SK-N-MC (cell line): ENCODE measurements around the gene DDX47.

Experiments
- DNase-seq: peaks from one replicate; pipeline ENCODE4 v3.0.0-alpha.2; 2011; ENCODE audit warnings: low read depth, low spot score
- H3K27ac ChIP-seq: fragments of 200-600 bp; sonication (generic); 2 replicates; pipeline ENCODE4 v1.5.1; 2016; ENCODE audit warnings: mixed run types
- H3K36me3 ChIP-seq: fragments of 200-600 bp; sonication (generic); 2 replicates; pipeline ENCODE4 v1.6.1; 2017; ENCODE audit warnings: antibody characterized with exemption, low read length, mixed read lengths; ENCODE audit not compliant: insufficient read depth
- H3K4me3 ChIP-seq: fragments of 200-600 bp; sonication (generic); 2 replicates; pipeline ENCODE4 v1.5.1; 2016
- H3K9ac ChIP-seq: fragments of 200-600 bp; sonication (generic); 2 replicates; pipeline ENCODE4 v1.8.0; 2017; ENCODE audit warnings: mixed run types, mixed read lengths; ENCODE audit not compliant: insufficient read length
- H3K9me3 ChIP-seq: fragments of 200-600 bp; sonication (generic); 2 replicates; pipeline ENCODE4 v1.6.1; 2017; ENCODE audit warnings: low read depth, mild to moderate bottlenecking, antibody characterized with exemption, low read length, moderate library complexity, mixed read lengths
- EZH2 ChIP-seq: fragments of 200-600 bp; sonication (generic); IDR thresholded peaks from one replicate; pipeline ENCODE4 v1.6.1; 2017; ENCODE audit warnings: antibody characterized with exemption
- FOXP2 ChIP-seq: optimal IDR thresholded peaks from 2 replicates; pipeline ENCODE3; 2011; ENCODE audit warnings: mild to moderate bottlenecking, moderate library complexity; ENCODE audit not compliant: insufficient read depth; ENCODE audit errors: extremely low read length, control extremely low read depth
- POLR2AphosphoS5 ChIP-seq: IDR thresholded peaks from 2 replicates; pipeline ENCODE4 v1.6.1; 2012; ENCODE audit warnings: mild to moderate bottlenecking, low read depth, low read length, borderline replicate concordance

Gene DDX47

DNA sequence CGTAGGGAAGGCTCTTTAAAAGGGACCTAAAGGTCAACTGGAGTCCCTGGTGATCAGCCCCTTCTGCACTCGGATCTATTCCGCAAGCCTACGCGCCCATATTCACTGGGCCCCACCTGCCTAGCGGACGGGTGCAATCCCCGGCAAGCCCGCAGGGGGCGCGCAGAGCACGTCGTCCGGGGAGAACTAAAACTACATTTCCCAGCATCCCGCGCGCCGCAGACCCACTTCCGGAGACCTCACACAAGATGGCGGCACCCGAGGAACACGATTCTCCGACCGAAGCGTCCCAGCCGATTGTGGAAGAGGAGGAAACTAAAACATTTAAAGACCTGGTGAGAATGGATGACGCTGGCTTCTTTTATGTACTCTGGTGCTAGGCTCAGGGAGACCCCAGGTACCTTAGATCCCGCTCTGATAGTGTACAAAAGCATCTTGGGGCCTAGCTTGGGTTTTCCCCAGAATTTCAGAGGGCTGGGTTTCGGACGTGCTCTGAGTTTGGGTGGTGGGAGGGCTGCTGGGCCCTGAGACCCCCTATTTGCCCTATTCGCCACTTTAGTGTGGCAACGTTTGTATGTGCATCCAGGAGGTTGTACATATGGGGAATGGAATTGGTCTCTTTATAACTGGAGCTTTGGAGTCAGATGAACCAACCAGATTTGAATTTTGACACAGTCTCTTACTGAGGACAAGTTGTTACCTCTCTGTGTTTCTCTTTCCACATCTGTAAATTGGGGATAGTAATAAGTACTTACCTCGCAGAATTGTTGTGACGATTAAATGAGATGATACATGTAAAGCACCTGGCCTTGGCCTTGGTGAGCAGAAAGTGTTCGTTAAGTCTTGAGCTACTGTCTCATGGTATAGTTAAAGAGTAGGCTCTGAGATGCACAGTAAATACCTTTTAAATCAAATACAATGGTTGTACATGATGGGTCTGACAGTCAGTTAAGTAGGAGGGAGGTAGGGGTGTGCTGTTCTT is at the start of gene DDX47:
DDX47 (plus strand) TSS at position 227 of the 982 bp plus-strand sequence; CDS start at position 249, 22 bp downstream.
- TF ChIP-seq EZH2 = no peak
- TF ChIP-seq POLR2AphosphoS5 = peak; percentile 87
- no peak for TF ChIP-seq FOXP2
- Histone ChIP-seq H3K9ac (peak within 1 kb of the TSS; percentile 98), H3K4me3 (peak within 1 kb of the TSS; percentile 97), H3K9me3 (no peaks in the 10 kb centered on the region), H3K36me3 (peaks cover 40% of the 10 kb centered on the region), H3K27ac (no peak within 1 kb of the TSS)
- DNase-seq = peak; percentile 76

DNA sequence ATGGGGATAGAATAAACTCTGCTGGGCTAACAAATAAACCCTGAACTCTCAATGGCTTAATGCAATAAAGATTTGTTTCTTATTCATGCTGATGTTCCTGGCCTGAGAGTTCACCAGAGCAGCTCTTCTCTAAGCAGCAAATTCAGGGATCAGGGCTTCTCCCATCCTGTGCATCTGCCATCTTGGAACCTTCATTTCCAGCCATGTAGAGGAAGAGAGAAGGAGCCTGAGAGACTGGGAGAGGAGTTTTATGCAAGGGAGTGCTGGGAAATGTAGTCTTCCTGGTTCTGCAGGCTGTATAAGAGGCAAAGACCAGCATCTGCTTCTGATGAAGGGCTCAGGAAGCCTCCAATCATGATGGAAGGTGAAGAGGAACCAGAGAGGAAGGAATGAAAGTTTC is 48.3 kb upstream of the DDX47 start:
- Histone ChIP-seq H3K9me3 (no peaks in the 10 kb centered on the region), H3K9ac (no peak overlapping the region), H3K36me3 (no peaks in the 10 kb centered on the region), H3K27ac (no peak overlapping the region), H3K4me3 (no peak overlapping the region)
- no peak for DNase-seq
- TF ChIP-seq EZH2 (no peak), POLR2AphosphoS5 (no peak)

DNA sequence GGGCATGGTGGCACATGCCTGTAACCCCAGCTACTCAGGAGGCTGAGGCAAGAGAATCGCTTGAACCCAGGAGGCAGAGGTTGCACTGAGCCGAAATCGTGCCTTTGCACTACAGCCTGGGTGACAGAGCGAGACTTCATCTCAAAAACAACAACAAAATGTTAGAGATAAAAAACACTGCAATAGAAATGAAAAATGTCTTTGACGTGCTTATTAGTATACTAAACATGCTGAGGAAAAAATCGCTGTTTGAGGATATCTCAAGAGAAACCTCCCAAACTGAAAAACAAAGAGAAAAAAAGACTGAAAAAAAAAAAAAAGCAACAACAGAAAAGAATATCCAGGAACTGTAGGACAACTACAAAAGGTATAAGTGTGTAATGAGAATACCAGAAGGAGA is 42.9 kb upstream of the DDX47 start:
- TF ChIP-seq EZH2 (no peak), POLR2AphosphoS5 (no peak), FOXP2 (no peak)
- Histone ChIP-seq H3K9ac (no peak overlapping the region), H3K4me3 (no peak overlapping the region), H3K36me3 (no peaks in the 10 kb centered on the region), H3K9me3 (no peaks in the 10 kb centered on the region), H3K27ac (no peak overlapping the region)
- DNase-seq = no peak

DNA sequence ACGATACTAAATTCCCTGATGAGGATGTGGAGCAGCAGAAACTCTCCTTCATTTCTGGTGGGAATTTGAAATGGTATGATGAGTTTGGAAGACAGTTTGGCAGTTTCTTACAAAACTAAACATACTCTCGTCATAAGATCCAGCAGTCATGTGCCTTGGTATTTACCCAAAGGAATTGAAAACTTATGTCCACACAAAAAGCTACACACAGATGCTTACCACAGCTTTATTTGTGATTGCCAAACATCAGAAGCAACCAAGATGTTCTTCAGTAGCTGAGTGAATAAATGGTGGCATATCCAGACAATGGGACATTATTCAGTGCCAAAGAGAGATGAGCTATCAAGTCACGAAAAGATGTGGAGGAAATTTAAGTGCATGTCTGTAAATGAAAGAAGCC is 38.4 kb upstream of the DDX47 start:
- H3K9ac ChIP-seq = no peak overlapping the region
- H3K27ac ChIP-seq = no peak overlapping the region
- H3K36me3 ChIP-seq = no peaks in the 10 kb centered on the region
- no peaks in the 10 kb centered on the region for H3K9me3 ChIP-seq
- no peak for DNase-seq
- TF ChIP-seq POLR2AphosphoS5 (no peak), FOXP2 (no peak), EZH2 (no peak)
- no peak overlapping the region for H3K4me3 ChIP-seq

DNA sequence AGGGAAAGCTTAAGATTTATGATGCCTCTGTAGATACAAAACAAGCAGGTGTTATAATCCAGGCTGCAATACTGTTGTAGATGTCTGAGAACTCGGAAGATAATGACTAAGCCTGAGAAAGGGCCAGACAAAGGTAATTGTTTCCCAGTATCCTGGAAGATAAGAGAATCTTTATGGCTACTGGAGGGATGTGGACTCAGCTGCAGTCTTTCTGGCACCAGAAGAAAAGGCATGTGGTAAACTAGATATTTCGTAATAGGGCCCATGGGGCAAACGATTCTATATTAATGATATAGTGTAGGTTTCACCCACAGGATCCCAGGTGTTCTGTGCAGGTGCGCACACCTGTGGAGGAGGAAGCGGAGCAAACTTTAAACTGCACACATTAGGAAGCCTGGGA is 36.9 kb upstream of the DDX47 start:
- H3K4me3 ChIP-seq = no peak overlapping the region
- TF ChIP-seq FOXP2 = no peak
- no peak for TF ChIP-seq POLR2AphosphoS5
- TF ChIP-seq EZH2 = no peak
- no peak overlapping the region for H3K27ac ChIP-seq
- no peak for DNase-seq
- no peaks in the 10 kb centered on the region for H3K9me3 ChIP-seq
- H3K9ac ChIP-seq = no peak overlapping the region
- no peaks in the 10 kb centered on the region for H3K36me3 ChIP-seq

DNA sequence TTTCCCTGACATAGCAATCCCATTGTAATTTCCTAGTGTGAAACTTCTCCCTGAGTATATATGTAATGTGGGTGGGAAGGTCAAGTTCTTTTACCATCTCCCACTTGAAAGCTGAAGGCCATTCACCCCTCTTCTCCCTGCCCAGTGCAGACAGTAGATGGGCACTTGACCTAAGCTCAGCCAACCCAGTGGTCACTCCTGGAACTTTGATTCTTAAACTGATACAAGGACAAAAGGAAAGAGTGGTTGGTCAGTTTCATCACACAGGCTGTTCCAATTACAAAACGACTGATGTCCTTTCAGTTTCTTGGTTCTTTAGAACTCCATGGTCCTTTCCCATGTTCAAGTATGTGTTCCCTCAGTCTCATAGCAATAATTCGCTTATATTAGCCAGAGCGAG is 36.1 kb upstream of the DDX47 start:
- Histone ChIP-seq H3K4me3 (no peak overlapping the region), H3K9me3 (no peaks in the 10 kb centered on the region), H3K36me3 (no peaks in the 10 kb centered on the region), H3K9ac (no peak overlapping the region), H3K27ac (no peak overlapping the region)
- DNase-seq = no peak
- TF ChIP-seq POLR2AphosphoS5 = no peak
- TF ChIP-seq EZH2 = no peak
- TF ChIP-seq FOXP2 = no peak

DNA sequence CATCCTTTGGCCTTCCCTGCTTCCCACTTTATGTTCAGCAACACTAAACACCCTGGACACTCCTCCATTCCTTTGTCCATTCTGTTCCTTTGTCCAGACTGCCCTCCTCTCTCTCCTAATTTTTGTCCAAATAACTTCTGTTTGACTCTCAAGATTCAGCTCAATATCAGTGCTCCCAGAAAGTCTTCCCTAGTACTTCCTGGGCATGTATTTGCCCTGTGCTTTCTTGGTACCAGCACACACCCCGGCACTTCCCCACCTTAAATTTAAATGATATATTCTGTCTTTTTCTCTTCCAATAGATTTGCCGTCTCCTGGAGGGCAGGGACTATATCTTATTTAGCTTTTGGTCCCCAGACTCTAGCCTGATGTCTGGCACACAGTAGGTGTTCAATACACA is 34.1 kb upstream of the DDX47 start:
- no peak for TF ChIP-seq EZH2
- no peak for TF ChIP-seq POLR2AphosphoS5
- TF ChIP-seq FOXP2 = no peak
- no peak overlapping the region for H3K9ac ChIP-seq
- DNase-seq = no peak
- H3K9me3 ChIP-seq = no peaks in the 10 kb centered on the region
- H3K27ac ChIP-seq = no peak overlapping the region
- H3K36me3 ChIP-seq = no peaks in the 10 kb centered on the region
- no peak overlapping the region for H3K4me3 ChIP-seq

DNA sequence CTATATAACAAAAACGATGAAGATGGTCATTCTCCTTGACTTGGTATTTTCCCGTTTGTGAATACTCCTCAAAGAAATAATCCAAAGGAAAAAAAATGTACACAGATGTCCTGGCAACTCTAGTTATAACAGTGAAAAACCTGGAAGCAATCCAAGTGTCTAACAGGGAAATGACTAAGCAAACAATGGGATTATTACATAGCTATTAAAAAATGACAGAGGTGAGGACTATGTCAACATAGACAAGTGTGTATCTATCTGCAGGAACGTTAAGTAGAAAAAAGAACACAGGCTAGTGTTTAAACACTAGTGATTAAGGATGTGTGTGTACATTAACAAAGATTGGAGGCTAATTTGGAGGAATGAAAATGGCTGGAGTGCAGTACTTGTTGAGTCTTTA is 33.6 kb upstream of the DDX47 start:
- H3K4me3 ChIP-seq = no peak overlapping the region
- H3K9me3 ChIP-seq = no peaks in the 10 kb centered on the region
- H3K9ac ChIP-seq = no peak overlapping the region
- no peak overlapping the region; the same call in 1 of the 2 replicates for H3K27ac ChIP-seq
- no peak for DNase-seq
- no peaks in the 10 kb centered on the region for H3K36me3 ChIP-seq
- TF ChIP-seq EZH2 (no peak), POLR2AphosphoS5 (no peak), FOXP2 (no peak)
